SK-N-SH treated with all-trans-retinoic acid at 6 μM for 48 hours (cell line): ENCODE measurements around the gene SMOC1.

Experiments used
- ATAC-seq: fragments of 200-7000 bp; cut with Tn5 transposase; 3 replicates; pipeline ENCODE4 v1.9.1; 2020; ENCODE audit warnings: mild to moderate bottlenecking, moderate library complexity
- ARNTL ChIP-seq: fragments of 450-650 bp; formaldehyde crosslinking; IDR thresholded peaks from 2 replicates; pipeline ENCODE4 v1.5.0; 2020; ENCODE audit warnings: low read depth, mild to moderate bottlenecking, moderate library complexity, borderline replicate concordance
- BACH2 ChIP-seq: fragments of 250-450 bp; sonication (Bioruptor Pico); IDR thresholded peaks from 2 replicates; pipeline ENCODE4 v1.9.0; 2021; ENCODE audit warnings: mild to moderate bottlenecking, borderline replicate concordance
- CREB5 ChIP-seq: fragments of 250-450 bp; sonication (Bioruptor Pico); IDR thresholded peaks from 2 replicates; pipeline ENCODE4 v1.5.1; 2020; ENCODE audit warnings: low read depth, mild to moderate bottlenecking, moderate library complexity
- CSDC2 ChIP-seq: fragments of 250-450 bp; sonication (Bioruptor Pico); IDR thresholded peaks from 2 replicates; pipeline ENCODE4 v1.5.0; 2020; ENCODE audit warnings: mild to moderate bottlenecking, moderate library complexity
- CSRNP3 ChIP-seq: fragments of 250-450 bp; sonication (Bioruptor Pico); IDR thresholded peaks from 2 replicates; pipeline ENCODE4 v1.5.1; 2021; ENCODE audit warnings: mild to moderate bottlenecking, moderate library complexity
- ESRRG ChIP-seq: fragments of 250-450 bp; sonication (Bioruptor Pico); IDR thresholded peaks from 2 replicates; pipeline ENCODE4 v1.6.1; 2021; ENCODE audit warnings: mild to moderate bottlenecking
- GLIS3 ChIP-seq: fragments of 250-450 bp; sonication (Bioruptor Pico); IDR thresholded peaks from 2 replicates; pipeline ENCODE4 v1.5.0; 2020; ENCODE audit warnings: mild to moderate bottlenecking, moderate library complexity
- ISL1 ChIP-seq: fragments of 250-450 bp; sonication (Bioruptor Pico); IDR thresholded peaks from 2 replicates; pipeline ENCODE4 v2.1.2; 2022; ENCODE audit warnings: mild to moderate bottlenecking, moderate library complexity
- OSR1 ChIP-seq: fragments of 250-450 bp; sonication (Bioruptor Pico); IDR thresholded peaks from 2 replicates; pipeline ENCODE4 v1.8.0; 2022; ENCODE audit warnings: moderate library complexity, mild to moderate bottlenecking, inconsistent platforms
- PPARA ChIP-seq: fragments of 250-450 bp; sonication (Bioruptor Pico); IDR thresholded peaks from 2 replicates; pipeline ENCODE4 v1.5.0; 2020; ENCODE audit warnings: mild to moderate bottlenecking, borderline replicate concordance
- RARB ChIP-seq: fragments of 250-450 bp; sonication (Bioruptor Pico); IDR thresholded peaks from 2 replicates; pipeline ENCODE4 v1.8.0; 2021; ENCODE audit warnings: mild to moderate bottlenecking, moderate library complexity
- SNAI2 ChIP-seq: fragments of 250-450 bp; sonication (Bioruptor Pico); IDR thresholded peaks from 2 replicates; pipeline ENCODE4 v1.5.0; 2020; ENCODE audit warnings: mild to moderate bottlenecking, moderate library complexity
- TCF4 ChIP-seq: fragments of 250-450 bp; sonication (Bioruptor Pico); IDR thresholded peaks from 2 replicates; pipeline ENCODE4 v1.8.0; 2021; ENCODE audit warnings: mild to moderate bottlenecking, moderate library complexity, borderline replicate concordance
- TOX ChIP-seq: fragments of 250-450 bp; sonication (Bioruptor Pico); IDR thresholded peaks from 2 replicates; pipeline ENCODE4 v1.8.0; 2021; ENCODE audit warnings: mild to moderate bottlenecking, moderate library complexity, borderline replicate concordance
- ZC3H10 ChIP-seq: fragments of 250-450 bp; sonication (Bioruptor Pico); IDR thresholded peaks from 2 replicates; pipeline ENCODE4 v1.5.1; 2021; ENCODE audit warnings: mild to moderate bottlenecking, moderate library complexity
- ZFP3 ChIP-seq: fragments of 250-450 bp; sonication (Bioruptor Pico); IDR thresholded peaks from 2 replicates; pipeline ENCODE4 v1.5.0; 2020; ENCODE audit warnings: mild to moderate bottlenecking, moderate library complexity
- ZNF565 ChIP-seq: fragments of 450-650 bp; formaldehyde crosslinking; conservative IDR thresholded peaks from 2 replicates; pipeline ENCODE4 v1.5.0; 2020; ENCODE audit warnings: low read depth, mild to moderate bottlenecking, moderate library complexity
- ZNF70 ChIP-seq: fragments of 450-650 bp; formaldehyde crosslinking; IDR thresholded peaks from 2 replicates; pipeline ENCODE4 v1.5.0; 2020; ENCODE audit warnings: mild to moderate bottlenecking, moderate library complexity
- ZNF8 ChIP-seq: fragments of 450-650 bp; formaldehyde crosslinking; IDR thresholded peaks from 2 replicates; pipeline ENCODE4 v1.5.0; 2020; ENCODE audit warnings: mild to moderate bottlenecking, moderate library complexity
- TF ChIP-seq, protein P1 (sequence below): fragments of 250-450 bp; sonication (Bioruptor Pico); IDR thresholded peaks from 2 replicates; pipeline ENCODE4 v1.8.0; 2021; ENCODE audit warnings: low read depth, mild to moderate bottlenecking, moderate library complexity, borderline replicate concordance
- TF ChIP-seq, protein P2 (sequence below): fragments of 250-450 bp; sonication (Bioruptor Pico); IDR thresholded peaks from 2 replicates; pipeline ENCODE4 v1.8.0; 2020; ENCODE audit warnings: mild to moderate bottlenecking, moderate library complexity, borderline replicate concordance
- TF ChIP-seq, protein P3 (sequence below): fragments of 250-450 bp; sonication (Bioruptor Pico); IDR thresholded peaks from 2 replicates; pipeline ENCODE4 v1.5.0; 2020; ENCODE audit warnings: mild to moderate bottlenecking, moderate library complexity

The SMOC1 gene

DNA sequence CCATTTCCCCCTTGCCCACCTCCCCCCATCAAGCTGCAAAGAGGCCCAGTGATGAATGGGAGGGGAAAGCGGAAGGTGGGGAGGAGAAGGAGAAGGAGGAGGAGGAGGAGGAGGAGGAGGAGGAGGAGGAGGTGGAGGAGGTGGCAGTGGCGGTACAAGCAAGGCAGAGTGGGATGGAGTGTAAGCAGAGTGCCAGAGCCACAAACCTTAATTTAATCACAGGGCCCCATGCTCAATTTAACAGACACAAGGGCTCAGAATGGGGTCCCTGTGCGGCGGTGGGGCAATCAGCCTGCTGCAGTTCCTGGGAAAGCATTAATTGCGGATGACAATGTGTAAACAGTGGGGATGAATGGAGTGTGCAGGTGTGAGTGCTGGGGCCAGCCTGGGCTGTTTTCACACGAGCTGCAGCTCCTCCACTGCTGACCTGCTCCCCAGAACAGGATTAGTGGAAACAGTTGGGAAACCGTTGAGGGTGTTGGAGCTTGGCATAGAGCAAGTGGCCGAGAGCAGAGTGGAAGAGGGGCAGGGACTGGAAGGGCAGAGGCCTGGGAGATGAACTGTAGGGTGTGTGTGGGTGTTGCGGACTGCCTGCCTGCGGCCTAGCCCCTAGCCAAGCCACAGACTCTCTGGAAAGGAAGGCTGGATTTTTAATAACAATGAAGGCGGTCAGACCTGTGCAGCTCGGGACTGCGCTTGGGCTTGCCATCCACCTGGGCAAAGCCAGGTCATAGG lies 36.4 kb upstream of the SMOC1 start:
- no peak for ATAC-seq
- TF ChIP-seq SNAI2 (no peak), TOX (CRISPR knock-in tag) (no peak), ZNF8 (CRISPR knock-in tag) (no peak), ARNTL (CRISPR knock-in tag) (no peak), OSR1 (CRISPR knock-in tag) (no peak), RARB (no peak), CREB5 (CRISPR knock-in tag) (no peak), CSRNP3 (no peak), ZFP3 (CRISPR knock-in tag) (no peak), ESRRG (CRISPR knock-in tag) (no peak), ZNF565 (CRISPR knock-in tag) (no peak), BACH2 (CRISPR knock-in tag) (no peak), GLIS3 (CRISPR knock-in tag) (no peak), TCF4 (CRISPR knock-in tag) (no peak), ZNF70 (CRISPR knock-in tag) (no peak)
- TF ChIP-seq, protein P1, sequence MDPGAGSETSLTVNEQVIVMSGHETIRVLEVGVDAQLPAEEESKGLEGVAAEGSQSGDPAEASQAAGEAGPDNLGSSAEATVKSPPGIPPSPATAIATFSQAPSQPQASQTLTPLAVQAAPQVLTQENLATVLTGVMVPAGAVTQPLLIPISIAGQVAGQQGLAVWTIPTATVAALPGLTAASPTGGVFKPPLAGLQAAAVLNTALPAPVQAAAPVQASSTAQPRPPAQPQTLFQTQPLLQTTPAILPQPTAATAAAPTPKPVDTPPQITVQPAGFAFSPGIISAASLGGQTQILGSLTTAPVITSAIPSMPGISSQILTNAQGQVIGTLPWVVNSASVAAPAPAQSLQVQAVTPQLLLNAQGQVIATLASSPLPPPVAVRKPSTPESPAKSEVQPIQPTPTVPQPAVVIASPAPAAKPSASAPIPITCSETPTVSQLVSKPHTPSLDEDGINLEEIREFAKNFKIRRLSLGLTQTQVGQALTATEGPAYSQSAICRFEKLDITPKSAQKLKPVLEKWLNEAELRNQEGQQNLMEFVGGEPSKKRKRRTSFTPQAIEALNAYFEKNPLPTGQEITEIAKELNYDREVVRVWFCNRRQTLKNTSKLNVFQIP (CRISPR knock-in tag): no peak

- TF ChIP-seq ZC3H10 (CRISPR knock-in tag) (no peak), ESRRG (CRISPR knock-in tag) (no peak), ZNF8 (CRISPR knock-in tag) (no peak), TOX (CRISPR knock-in tag) (no peak), OSR1 (CRISPR knock-in tag) (no peak), ZNF565 (CRISPR knock-in tag) (no peak), GLIS3 (CRISPR knock-in tag) (no peak)
- TF ChIP-seq, all 23 proteins: peak for 0
These were observed 35.0 kb upstream of the SMOC1 start for GRCh38 chr14:69844171-69844570.

DNA sequence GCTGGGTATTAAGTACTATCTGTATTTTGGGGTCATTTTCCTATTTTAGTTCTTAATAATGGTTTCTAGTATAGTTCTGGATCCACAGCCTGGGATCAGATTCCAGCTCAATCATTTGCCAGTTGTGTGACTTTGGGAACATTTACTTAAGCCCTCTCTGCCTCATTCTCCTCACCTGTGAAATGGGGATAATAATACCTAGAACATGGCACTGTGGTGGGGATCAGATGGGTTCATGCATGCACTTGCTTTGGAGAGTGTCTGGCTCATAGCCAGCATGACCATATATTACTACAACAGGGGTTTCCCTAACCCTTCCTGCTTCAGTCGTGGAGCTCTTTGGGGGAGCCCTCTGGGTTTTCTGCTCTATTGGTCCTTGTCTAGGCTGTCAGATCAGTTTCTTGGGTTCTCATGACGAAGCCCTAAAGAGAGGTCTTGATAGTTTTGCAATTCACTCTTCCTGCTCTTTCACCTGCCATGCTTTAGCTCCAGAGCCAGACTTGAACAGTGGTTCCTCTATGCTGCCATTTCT lies 34.1 kb upstream of the SMOC1 start:
- TF ChIP-seq ZC3H10 (CRISPR knock-in tag) (no peak), CREB5 (CRISPR knock-in tag) (no peak), TOX (CRISPR knock-in tag) (no peak), PPARA (CRISPR knock-in tag) (no peak), SNAI2 (no peak), ISL1 (CRISPR knock-in tag) (no peak), RARB (no peak), CSDC2 (CRISPR knock-in tag) (no peak), ZFP3 (CRISPR knock-in tag) (no peak), CSRNP3 (no peak), TCF4 (CRISPR knock-in tag) (no peak)
- TF ChIP-seq, protein P2, sequence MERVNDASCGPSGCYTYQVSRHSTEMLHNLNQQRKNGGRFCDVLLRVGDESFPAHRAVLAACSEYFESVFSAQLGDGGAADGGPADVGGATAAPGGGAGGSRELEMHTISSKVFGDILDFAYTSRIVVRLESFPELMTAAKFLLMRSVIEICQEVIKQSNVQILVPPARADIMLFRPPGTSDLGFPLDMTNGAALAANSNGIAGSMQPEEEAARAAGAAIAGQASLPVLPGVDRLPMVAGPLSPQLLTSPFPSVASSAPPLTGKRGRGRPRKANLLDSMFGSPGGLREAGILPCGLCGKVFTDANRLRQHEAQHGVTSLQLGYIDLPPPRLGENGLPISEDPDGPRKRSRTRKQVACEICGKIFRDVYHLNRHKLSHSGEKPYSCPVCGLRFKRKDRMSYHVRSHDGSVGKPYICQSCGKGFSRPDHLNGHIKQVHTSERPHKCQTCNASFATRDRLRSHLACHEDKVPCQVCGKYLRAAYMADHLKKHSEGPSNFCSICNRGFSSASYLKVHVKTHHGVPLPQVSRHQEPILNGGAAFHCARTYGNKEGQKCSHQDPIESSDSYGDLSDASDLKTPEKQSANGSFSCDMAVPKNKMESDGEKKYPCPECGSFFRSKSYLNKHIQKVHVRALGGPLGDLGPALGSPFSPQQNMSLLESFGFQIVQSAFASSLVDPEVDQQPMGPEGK (CRISPR knock-in tag): no peak
- TF ChIP-seq, protein P3, sequence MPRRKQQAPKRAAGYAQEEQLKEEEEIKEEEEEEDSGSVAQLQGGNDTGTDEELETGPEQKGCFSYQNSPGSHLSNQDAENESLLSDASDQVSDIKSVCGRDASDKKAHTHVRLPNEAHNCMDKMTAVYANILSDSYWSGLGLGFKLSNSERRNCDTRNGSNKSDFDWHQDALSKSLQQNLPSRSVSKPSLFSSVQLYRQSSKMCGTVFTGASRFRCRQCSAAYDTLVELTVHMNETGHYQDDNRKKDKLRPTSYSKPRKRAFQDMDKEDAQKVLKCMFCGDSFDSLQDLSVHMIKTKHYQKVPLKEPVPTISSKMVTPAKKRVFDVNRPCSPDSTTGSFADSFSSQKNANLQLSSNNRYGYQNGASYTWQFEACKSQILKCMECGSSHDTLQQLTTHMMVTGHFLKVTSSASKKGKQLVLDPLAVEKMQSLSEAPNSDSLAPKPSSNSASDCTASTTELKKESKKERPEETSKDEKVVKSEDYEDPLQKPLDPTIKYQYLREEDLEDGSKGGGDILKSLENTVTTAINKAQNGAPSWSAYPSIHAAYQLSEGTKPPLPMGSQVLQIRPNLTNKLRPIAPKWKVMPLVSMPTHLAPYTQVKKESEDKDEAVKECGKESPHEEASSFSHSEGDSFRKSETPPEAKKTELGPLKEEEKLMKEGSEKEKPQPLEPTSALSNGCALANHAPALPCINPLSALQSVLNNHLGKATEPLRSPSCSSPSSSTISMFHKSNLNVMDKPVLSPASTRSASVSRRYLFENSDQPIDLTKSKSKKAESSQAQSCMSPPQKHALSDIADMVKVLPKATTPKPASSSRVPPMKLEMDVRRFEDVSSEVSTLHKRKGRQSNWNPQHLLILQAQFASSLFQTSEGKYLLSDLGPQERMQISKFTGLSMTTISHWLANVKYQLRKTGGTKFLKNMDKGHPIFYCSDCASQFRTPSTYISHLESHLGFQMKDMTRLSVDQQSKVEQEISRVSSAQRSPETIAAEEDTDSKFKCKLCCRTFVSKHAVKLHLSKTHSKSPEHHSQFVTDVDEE (CRISPR knock-in tag): no peak
- no peak for ATAC-seq

More at GRCh38 chr14:69844171-69844570, 35.0 kb upstream of the SMOC1 start:
- no peak for ATAC-seq
